ENCODE data around the gene MAST4. TPM values are rescaled to one million over a fixed set of nuclear protein-coding genes. Genes with fewer than 3 reads are reported as not detected.
A peak's percentile ranks its signal among the peaks of the same experiment; 100 is the strongest.

The MAST4 gene
- 10 to 100 TPM; 10.5 to 15.3 (median 13.0) TPM for polyA plus RNA-seq (ENCODE audit: insufficient read length in 10 of 10)
- long read RNA-seq, donor 1, partial matches to known transcripts: 0 of 2 reads
- long read RNA-seq, donor 1, other reads (novel, unspliced or antisense): 0 of 2 reads
- long read RNA-seq, donor 2: 0 reads
- long read RNA-seq, donor 3: 0 reads
- long read RNA-seq, donor 4: 0 reads
- long read RNA-seq, donor 5, partial matches to known transcripts: 0 of 1 reads
- long read RNA-seq, donor 5, other reads (novel, unspliced or antisense): 0 of 1 reads
- long read RNA-seq, donor 6, partial matches to known transcripts: 0 of 1 reads
- long read RNA-seq, donor 6, other reads (novel, unspliced or antisense): 0 of 1 reads
- long read RNA-seq, donor 7: 0 reads
- long read RNA-seq, donor 8: 0 reads
- long read RNA-seq, donor 9: 0 reads

GRCh38 chr5:66595756-66596635 is at the start of gene MAST4:
TSS of gene MAST4 (plus strand) at chr5:66596393. CDS start at chr5:66596656, 263 bp downstream.
- peak; percentile 85 to 96 (median 90) for DNase-seq

GRCh38 chr5:66546541-66546940 is 49.7 kb upstream of the MAST4 start:
- no peak for DNase-seq

GRCh38 chr5:66551338-66551737 is 44.9 kb upstream of the MAST4 start:
- DNase-seq: no peak

- no peak for DNase-seq
Observed at GRCh38 chr5:66551945-66552344, 44.2 kb upstream of the MAST4 start.

- no peak for DNase-seq
Observed at GRCh38 chr5:66553368-66553912, 42.8 kb upstream of the MAST4 start.

- DNase-seq: peak in 1 of 3 donors; percentile 12
Observed at GRCh38 chr5:66553916-66554575, 42.1 kb upstream of the MAST4 start.

GRCh38 chr5:66554884-66555283 is 41.3 kb upstream of the MAST4 start:
- no peak for DNase-seq

- DNase-seq: no peak
Observed at GRCh38 chr5:66558560-66558959, 37.6 kb upstream of the MAST4 start.

- no peak for DNase-seq
Observed at GRCh38 chr5:66560371-66560770, 35.8 kb upstream of the MAST4 start.

- DNase-seq: no peak
Observed at GRCh38 chr5:66561256-66561990, 34.8 kb upstream of the MAST4 start.

- no peak for DNase-seq
Observed at GRCh38 chr5:66565878-66566277, 30.3 kb upstream of the MAST4 start.

GRCh38 chr5:66567474-66567873 is 28.7 kb upstream of the MAST4 start:
- no peak for DNase-seq

GRCh38 chr5:66570201-66570600 is 26.0 kb upstream of the MAST4 start:
- peak in 1 of 3 donors; percentile 40 for DNase-seq

- no peak for DNase-seq
Observed at GRCh38 chr5:66573733-66574132, 22.5 kb upstream of the MAST4 start.

- DNase-seq: peak in 1 of 3 donors; percentile 30
Observed at GRCh38 chr5:66582499-66583165, 13.6 kb upstream of the MAST4 start.

- no peak for DNase-seq
Observed at GRCh38 chr5:66585291-66585690, 10.9 kb upstream of the MAST4 start.

- no peak for DNase-seq
Observed at GRCh38 chr5:66587771-66588170, 8.4 kb upstream of the MAST4 start.

- peak in 1 of 3 donors; percentile 13 for DNase-seq
Observed at GRCh38 chr5:66596636-66597182, 516 bp downstream of the MAST4 start.

- peak in 2 of 3 donors; percentile 30 to 57 for DNase-seq
Observed at GRCh38 chr5:66597183-66597757, 1.1 kb downstream of the MAST4 start.

- no peak for DNase-seq
Observed at GRCh38 chr5:66602621-66603020, 6.4 kb downstream of the MAST4 start.

Data from muscle of back (tissue), 13 donors.